Measurements from ENCODE around the gene MCCC2.
"Not testable (repeated sequence)": the region's sequence is repeated elsewhere in the genome, so short reads cannot be mapped to it uniquely, and the experiment has no call there.

Gene MCCC2

GRCh38 chr5:71658916-71659662, 71.9 kb downstream of the MCCC2 start:
- in situ Hi-C loops (cut with MboI; ENCODE audit: low sequenced_read_pairs), result no loop called here

- in situ Hi-C loops (cut with MboI; ENCODE audit: low sequenced_read_pairs), result no loop called here
These were observed 75.2 kb downstream of the MCCC2 start for GRCh38 chr5:71662381-71662780.

DNA sequence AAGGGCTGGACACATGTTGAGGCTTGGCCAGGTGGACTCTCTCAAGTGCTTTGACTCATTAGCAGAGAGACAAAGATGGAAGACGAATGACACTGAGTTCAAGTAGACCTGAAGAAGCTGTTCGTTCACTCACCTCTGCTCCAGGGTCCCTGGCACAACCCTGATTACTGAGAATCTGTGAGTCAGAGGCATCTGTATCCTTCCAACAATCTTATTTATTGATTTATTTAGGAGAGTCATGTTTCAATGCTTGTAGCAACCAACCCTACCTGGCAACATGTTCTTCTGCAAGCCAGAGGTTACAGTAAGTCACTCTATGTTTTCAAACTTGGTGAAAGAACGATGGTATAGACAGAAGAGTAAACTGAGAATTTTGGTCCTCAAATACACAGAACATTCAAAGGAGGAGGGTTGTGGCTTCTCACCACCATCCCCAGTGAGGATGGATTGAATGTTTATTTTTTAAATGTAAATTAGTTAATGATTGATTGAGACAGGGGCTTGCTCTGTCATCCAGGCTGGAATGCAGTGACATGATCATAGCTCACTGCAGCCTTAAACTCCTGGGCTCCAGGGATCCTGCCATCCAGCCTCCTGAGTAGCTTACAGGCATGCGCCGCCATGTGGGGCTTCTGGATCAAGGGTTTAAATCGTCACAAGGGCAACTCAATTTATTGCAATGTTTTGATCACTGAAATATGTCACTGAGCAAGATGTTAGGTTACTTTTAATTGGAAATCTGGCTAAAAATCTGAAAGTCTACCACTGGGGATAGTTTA, 76.2 kb downstream of the MCCC2 start:
- in situ Hi-C loops (cut with MboI; ENCODE audit: low sequenced_read_pairs), result no loop called here

- in situ Hi-C loops (cut with MboI; ENCODE audit: low sequenced_read_pairs), result not testable (repeated sequence)
These were observed 77.5 kb downstream of the MCCC2 start for GRCh38 chr5:71664615-71665014.

- in situ Hi-C loops (cut with MboI; ENCODE audit: low sequenced_read_pairs), result no loop called here
These were observed 79.2 kb downstream of the MCCC2 start for GRCh38 chr5:71666321-71666720.

GRCh38 chr5:71677977-71678376, 90.8 kb downstream of the MCCC2 start:
- in situ Hi-C loops (cut with MboI; ENCODE audit: low sequenced_read_pairs), result no loop called here

DNA sequence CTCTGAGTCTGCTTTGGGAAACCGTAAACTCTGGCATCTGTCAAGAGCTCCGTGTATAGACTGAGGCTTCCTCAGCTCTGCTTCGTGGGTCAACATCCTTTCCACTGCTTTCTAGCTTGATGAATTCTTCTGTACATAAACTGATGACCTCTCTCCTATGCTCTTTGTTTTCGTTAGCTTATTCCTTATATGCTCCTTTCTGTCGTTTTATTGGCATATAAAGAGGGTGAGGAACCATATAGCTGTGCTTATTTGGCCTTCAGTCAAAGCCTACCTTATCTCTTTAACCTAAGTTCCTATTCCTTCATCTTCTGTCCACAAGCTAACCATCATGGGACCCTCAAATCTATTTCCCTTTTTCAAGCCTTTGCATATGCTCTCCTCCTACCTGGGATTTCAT, 92.6 kb downstream of the MCCC2 start:
- in situ Hi-C loops (cut with MboI; ENCODE audit: low sequenced_read_pairs), result no loop called here

- in situ Hi-C loops (cut with MboI; ENCODE audit: low sequenced_read_pairs), result no loop called here
These were observed 93.4 kb downstream of the MCCC2 start for GRCh38 chr5:71680510-71680909.

- in situ Hi-C loops (cut with MboI; ENCODE audit: low sequenced_read_pairs), result no loop called here
These were observed 94.2 kb downstream of the MCCC2 start for GRCh38 chr5:71681296-71681695.

GRCh38 chr5:71684309-71684708, 97.2 kb downstream of the MCCC2 start:
- in situ Hi-C loops (cut with MboI; ENCODE audit: low sequenced_read_pairs), result no loop called here

GRCh38 chr5:71693828-71694427, 106.8 kb downstream of the MCCC2 start:
- in situ Hi-C loops (cut with MboI; ENCODE audit: low sequenced_read_pairs), result no loop called here

GRCh38 chr5:71695071-71695470, 107.9 kb downstream of the MCCC2 start:
- in situ Hi-C loops (cut with MboI; ENCODE audit: low sequenced_read_pairs), result no loop called here

GRCh38 chr5:71695595-71695994, 108.5 kb downstream of the MCCC2 start:
- in situ Hi-C loops (cut with MboI; ENCODE audit: low sequenced_read_pairs), result no loop called here

DNA sequence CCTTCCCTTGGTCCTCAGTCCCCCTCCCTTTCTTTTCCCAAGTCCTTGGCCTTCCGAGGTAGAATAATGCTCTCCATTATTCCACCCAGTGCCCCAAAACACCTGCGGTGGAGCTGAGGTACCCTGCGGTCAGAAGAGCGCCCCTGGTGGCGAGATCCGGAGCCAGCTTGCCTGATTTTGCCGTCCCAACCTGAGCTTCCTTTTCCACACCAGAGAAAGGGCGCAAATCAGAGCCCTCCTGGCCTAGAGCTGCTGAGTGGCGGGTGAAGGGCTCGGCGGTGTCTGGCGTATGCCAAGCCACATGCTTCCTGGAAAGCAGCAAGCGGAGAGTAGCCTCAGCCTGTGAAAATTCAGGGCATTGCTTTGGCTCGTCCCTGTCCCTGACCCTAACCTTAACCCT, 110.8 kb downstream of the MCCC2 start:
- in situ Hi-C loops (cut with MboI; ENCODE audit: low sequenced_read_pairs), result no loop called here

DNA sequence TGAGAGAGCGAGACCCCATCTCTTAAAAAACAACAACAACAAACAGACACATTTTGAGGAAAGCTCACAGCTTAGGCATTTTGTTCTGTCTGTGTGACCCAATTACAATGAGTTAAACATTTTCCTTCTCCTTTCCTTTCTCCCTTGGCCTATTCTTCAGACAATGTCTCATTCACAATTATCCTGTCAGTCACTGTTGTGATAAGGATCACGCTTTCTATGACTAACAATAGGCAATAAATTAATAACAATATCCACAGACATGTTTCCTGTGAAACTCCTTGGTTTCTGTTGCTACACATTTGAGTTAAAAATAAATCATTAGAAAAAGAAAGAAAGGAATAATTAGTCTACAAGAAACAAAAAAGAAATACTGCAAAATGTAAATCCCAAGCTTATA, 112.1 kb downstream of the MCCC2 start:
- in situ Hi-C loops (cut with MboI; ENCODE audit: low sequenced_read_pairs), result no loop called here

GRCh38 chr5:71699751-71700150, 112.6 kb downstream of the MCCC2 start:
- in situ Hi-C loops (cut with MboI; ENCODE audit: low sequenced_read_pairs), result no loop called here

DNA sequence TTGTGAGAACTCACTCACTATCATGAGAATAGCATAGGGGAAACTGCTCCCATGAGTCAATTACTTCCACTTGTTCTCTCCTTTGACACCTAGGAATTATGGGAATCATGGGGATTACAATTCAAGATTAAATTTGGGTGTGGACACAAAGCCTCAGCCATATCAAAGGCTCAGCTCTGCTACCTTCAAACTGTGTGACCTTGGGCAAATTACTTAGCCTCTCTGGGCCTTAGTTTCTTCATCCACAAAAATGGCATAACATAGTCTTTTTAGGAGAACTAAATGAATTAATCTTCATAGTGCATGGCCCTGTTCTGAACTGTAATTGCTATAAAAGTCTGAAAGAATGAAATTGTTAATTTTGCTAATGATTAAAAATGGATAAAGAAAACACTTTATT, 113.7 kb downstream of the MCCC2 start:
- in situ Hi-C loops (cut with MboI; ENCODE audit: low sequenced_read_pairs), result no loop called here

- in situ Hi-C loops (cut with MboI; ENCODE audit: low sequenced_read_pairs), result no loop called here
These were observed 114.3 kb downstream of the MCCC2 start for GRCh38 chr5:71701407-71701806.

- in situ Hi-C loops (cut with MboI; ENCODE audit: low sequenced_read_pairs), result no loop called here
These were observed 116.8 kb downstream of the MCCC2 start for GRCh38 chr5:71703941-71704340.

GRCh38 chr5:71705421-71705820, 118.3 kb downstream of the MCCC2 start:
- in situ Hi-C loops (cut with MboI; ENCODE audit: low sequenced_read_pairs), result no loop called here

- in situ Hi-C loops (cut with MboI; ENCODE audit: low sequenced_read_pairs), result no loop called here
These were observed 119.8 kb downstream of the MCCC2 start for GRCh38 chr5:71706906-71707305.
